ENCODE data around the gene SIRPA.

SIRPA gene

DNA sequence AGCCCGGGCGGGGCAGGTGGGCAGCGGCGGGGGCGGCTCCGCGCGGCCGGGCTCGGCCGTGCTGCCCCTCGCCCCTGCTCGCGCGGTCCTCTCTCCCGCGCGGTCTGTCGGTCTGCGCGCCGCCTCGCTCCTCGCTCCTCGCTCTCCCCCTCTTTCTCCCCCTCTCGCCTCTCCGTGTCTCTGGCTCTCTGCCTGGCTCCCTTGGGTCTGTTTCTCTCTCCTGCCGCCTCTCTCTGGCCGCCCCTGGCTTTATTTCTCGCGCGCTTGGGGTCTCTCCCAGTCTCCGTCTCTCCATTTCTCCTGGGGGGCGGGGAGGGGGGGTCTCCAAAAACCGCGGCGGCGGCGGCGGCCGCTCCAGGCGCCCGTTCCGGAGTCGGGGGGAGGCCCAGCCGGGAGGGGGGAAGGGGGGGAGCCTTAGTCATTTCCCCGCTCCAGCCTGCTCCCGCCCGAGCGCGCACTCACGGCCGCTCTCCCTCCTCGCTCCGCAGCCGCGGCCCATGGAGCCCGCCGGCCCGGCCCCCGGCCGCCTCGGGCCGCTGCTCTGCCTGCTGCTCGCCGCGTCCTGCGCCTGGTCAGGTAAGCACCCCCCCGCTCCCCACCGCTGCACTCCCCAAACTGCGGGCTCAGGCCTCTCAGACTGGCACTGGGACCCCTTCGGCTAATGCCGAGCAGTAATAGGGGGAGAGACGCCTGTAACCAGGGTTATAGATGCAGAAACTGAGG lies at the start of gene SIRPA:
Gene SIRPA (plus strand): TSS at position 457 of the 723 bp plus-strand sequence. CDS start 41 bp downstream, at position 498.
- no peak for FAIRE-seq

GRCh38 chr20:1845701-1846100 lies 49.5 kb upstream of the SIRPA start:
- no peak for FAIRE-seq

- no peak for FAIRE-seq
Observed at GRCh38 chr20:1846341-1846740, 48.9 kb upstream of the SIRPA start.

- no peak for FAIRE-seq
Observed at GRCh38 chr20:1846876-1847275, 48.3 kb upstream of the SIRPA start.

GRCh38 chr20:1847780-1848179 lies 47.4 kb upstream of the SIRPA start:
- FAIRE-seq = no peak

GRCh38 chr20:1848373-1848772 lies 46.8 kb upstream of the SIRPA start:
- no peak for FAIRE-seq

DNA sequence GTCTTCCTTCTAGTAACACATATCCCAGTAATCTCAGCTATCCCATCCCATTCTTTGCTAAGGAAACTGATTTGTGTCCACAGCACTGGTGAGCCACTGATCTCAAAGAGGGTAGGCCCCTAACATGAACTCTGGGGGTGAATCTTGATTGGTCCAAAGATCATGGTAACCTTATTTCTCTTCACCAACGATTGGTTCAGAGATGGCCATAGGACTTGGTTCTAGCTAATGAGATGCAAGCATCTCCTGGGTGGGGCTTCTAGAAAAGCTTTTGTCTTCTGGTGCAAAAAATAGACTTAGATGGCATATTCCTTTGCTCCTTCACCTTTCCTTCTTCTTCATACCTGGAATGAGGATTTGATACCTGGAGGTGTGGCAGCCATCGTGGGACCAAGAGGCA lies 43.8 kb upstream of the SIRPA start:
- no peak for FAIRE-seq

DNA sequence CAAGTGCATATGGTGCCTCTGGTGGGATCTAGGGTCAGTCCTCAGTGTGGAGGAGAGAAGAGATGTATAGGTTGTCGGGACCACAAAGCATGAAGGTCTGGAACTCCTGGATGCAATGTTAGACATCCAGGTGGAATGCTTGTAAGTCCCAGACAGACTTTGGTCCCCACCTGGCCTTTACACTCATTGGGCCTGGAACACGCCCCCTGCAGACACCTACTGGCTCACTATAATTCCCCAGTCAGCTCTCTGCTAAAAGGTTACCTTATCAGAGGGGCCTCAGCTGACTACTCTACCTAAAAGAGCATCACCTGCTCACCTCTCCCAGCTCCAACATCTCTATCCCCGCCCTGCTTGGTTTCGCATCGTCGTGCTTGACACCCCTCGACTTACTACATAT lies 41.7 kb upstream of the SIRPA start:
- no peak for FAIRE-seq

- FAIRE-seq = no peak
Observed at GRCh38 chr20:1854246-1854645, 41.0 kb upstream of the SIRPA start.

GRCh38 chr20:1855109-1855508 lies 40.1 kb upstream of the SIRPA start:
- no peak for FAIRE-seq

DNA sequence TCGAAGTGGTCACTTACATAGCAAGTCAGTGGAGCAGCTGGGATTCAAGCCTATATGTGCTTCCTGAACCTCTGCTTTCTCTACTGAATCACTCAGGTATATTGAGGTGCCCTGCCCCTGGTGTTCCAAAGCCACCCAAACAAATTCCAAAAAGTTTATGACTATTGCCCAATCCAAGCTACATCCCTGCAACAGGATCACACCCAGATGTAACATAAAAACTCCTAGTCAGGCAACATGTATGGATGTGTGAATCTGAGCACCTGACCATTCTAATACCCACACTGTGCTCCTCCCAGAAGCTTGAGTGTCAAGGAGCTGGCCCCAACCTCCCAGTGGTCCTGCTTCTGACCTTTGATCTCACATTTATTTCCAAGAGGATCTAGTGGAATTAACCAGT lies 39.5 kb upstream of the SIRPA start:
- no peak for FAIRE-seq

GRCh38 chr20:1856424-1856823 lies 38.8 kb upstream of the SIRPA start:
- FAIRE-seq = no peak

GRCh38 chr20:1857466-1857865 lies 37.7 kb upstream of the SIRPA start:
- no peak for FAIRE-seq

GRCh38 chr20:1858871-1859270 lies 36.3 kb upstream of the SIRPA start:
- FAIRE-seq = no peak

DNA sequence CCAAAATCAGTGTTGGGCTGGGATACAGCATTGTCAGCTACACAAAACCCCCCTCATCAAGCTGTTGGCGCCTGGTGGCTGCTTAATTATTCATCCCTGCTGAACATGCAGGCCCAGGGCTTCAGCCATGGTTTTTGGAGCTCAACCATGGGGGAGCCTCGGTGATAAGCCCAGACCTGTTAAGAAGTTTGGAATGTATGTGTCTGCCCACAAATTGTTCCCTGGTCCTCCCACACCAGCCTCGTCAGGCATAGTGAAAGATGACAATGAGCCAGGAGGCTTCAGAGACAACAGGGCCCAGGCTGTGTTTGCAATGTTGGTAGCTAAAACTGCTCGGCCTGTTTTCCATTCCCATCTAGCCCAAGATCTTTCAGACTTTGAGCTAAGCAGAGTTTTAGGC lies 34.8 kb upstream of the SIRPA start:
- no peak for FAIRE-seq

DNA sequence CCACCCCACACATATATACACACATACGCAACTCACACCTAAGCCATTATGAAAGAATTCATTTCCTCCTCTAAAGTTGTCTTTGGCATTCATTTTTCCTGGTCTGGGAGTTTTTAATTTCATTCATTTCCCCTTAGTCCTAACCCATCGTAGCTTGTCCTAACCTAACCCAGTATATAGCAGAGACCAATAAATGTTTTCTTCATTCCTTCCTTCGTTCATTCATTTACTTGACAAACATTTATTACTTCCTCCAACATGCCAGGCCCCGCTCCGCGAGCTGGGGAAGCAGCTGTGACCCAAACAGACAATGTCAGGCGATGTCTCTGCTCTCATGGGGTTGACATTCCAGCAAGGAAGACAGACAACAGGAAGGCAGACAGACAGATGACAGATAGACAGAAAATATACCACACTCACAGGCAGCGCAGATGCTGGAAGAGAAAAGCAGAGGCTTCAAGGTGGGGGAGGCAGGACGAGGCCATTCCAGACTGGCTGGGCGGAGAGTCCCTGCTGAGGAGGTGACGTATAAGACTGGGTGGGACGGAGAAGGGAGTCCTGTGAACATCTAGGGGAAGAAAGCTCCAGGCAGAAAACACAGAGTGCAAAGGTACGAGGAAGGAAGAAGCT lies 33.7 kb upstream of the SIRPA start:
- FAIRE-seq = no peak

- FAIRE-seq = no peak
Observed at GRCh38 chr20:1861996-1862662, 33.1 kb upstream of the SIRPA start.

- no peak for FAIRE-seq
Observed at GRCh38 chr20:1862663-1863053, 32.5 kb upstream of the SIRPA start.

- FAIRE-seq = no peak
Observed at GRCh38 chr20:1863296-1863695, 31.9 kb upstream of the SIRPA start.

DNA sequence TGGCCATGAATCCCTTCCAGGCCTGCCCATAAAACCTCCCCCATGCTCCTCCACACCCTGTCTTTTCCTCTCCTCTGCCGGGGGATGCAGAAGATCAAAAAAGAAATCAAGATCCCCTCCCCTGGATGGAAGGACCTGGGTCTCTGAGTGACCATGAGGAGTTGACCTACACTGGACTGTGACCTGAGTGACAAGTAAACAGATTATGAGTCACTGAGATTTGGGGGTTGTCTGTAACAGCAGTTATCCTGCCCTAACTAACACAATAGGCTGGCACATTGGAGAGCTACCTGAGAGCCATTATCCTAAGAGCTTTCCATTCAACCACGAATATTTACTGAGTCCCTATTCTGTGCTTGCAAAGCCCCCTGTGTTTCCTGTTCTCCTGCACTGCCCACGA lies 28.4 kb upstream of the SIRPA start:
- FAIRE-seq = no peak

DNA sequence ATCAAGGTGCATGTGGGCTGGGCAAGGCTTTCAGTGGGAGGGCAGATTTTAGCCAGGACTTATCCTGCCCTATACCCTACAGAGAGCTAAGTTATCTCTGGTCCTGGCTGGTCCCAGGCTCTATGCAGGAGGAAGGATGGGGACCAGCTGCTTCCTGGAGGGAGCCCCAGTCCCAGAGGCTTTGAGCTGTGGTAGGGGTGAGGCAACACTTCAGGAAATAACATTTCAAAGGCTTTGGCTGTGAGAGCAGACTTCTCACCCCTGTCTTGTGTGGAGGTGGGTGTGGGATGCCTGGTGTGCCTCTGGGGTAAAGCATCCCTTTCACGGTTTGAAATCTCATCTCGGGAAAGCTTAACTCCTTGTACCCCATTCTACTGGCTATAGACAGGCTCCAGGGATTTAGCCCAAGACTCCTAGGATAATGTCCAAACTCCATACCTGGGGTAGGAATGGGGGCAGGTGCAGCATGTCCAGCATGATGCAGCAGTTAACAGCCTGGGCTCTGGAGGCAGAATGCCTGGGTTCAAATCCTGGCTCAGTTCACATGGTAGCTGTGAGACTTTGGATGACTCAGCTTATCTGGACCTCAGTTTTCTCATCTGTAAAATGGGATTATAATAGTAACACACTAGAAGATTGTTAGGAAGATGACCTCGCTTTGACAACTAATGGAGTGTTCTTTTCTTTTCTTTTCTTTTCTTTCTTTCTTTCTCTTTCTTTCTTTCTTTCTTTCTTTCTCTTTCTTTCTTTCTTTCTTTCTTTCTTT lies 27.5 kb upstream of the SIRPA start:
- no peak for FAIRE-seq

GRCh38 chr20:1868856-1869255 lies 26.4 kb upstream of the SIRPA start:
- no peak for FAIRE-seq

- FAIRE-seq = no peak
Observed at GRCh38 chr20:1870323-1870722, 24.9 kb upstream of the SIRPA start.

Measured in islet of Langerhans (tissue), 1 donor.